ENCODE measurements around the gene PGS1.

Gene PGS1

DNA sequence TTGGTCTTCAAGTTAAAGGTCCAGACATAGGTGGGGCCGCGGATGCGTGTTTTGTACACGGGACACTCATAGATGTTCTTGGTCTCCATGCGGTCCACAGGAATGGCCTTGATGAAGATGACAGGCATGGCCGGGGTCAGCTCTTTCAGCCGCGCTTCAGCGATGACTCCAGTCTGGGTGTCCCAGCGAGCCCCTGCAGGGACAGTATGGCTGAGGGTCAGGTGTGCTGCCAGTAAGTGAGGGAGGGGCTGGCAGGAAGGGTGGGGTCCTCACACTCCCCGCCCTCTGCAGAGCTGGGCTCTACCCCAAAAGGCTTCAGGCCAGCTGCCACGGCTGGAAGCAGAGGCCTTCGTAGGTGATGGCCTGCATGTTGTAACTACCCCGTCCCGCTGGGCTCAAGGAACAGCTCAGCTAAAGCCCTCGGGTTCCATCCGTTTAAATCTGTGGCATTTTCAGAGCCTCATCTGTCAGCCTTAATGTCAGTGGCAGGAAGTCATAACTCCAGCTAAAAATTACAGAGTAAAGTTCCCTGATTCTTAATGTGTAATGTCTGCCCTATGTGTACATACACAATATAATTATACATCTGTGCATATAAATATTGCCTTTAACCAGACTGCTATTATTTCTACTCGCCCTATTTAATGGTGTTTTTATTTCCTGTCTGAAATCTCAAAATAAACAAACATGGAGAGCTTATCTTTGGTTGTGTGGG, 45.7 kb downstream of the PGS1 start:
- Histone ChIP-seq H3K27ac (peak overlapping the region; percentile 34), H3K4me3 (ENCODE audit: low read depth in 1 of 2, low read length in 1 of 2) (no peak overlapping the region), H3K4me1 (ENCODE audit: control insufficient read depth in 1 of 2, insufficient read depth in 1 of 2, low read depth in 1 of 2, low read length in 1 of 2) (peaks cover 47 to 57% of the 10 kb centered on the region in 2 experiments), H3K36me3 (peaks cover 100% of the 10 kb centered on the region), H3K27me3 (no peaks in the 10 kb centered on the region), H3K9me3 (no peaks in the 10 kb centered on the region)
- TF ChIP-seq, protein P1, sequence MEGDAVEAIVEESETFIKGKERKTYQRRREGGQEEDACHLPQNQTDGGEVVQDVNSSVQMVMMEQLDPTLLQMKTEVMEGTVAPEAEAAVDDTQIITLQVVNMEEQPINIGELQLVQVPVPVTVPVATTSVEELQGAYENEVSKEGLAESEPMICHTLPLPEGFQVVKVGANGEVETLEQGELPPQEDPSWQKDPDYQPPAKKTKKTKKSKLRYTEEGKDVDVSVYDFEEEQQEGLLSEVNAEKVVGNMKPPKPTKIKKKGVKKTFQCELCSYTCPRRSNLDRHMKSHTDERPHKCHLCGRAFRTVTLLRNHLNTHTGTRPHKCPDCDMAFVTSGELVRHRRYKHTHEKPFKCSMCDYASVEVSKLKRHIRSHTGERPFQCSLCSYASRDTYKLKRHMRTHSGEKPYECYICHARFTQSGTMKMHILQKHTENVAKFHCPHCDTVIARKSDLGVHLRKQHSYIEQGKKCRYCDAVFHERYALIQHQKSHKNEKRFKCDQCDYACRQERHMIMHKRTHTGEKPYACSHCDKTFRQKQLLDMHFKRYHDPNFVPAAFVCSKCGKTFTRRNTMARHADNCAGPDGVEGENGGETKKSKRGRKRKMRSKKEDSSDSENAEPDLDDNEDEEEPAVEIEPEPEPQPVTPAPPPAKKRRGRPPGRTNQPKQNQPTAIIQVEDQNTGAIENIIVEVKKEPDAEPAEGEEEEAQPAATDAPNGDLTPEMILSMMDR (IDR thresholded peaks at IDR 0.05) = no peak

DNA sequence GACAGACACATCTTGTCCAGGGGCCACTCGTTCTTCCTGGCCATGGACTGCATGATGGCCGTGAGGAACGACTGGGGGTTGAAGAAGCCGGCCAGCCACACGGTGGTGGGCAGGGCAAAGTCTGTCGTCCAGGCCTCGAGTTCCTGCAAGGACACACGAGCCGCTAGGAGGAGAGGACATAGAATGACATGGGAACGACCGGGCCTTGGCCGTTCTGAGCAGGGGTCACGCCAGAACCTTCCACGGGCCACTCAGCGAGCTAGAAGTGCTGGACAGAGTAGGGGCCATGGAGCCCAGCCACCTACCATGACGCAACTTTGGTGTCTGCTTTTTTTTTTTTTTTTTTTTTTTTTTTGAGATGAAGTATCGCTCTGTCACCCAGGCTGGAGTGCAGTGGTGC, 47.0 kb downstream of the PGS1 start:
- Histone ChIP-seq H3K36me3 (peaks cover 100% of the 10 kb centered on the region), H3K27me3 (no peaks in the 10 kb centered on the region)

GRCh38 chr17:78426293-78426879, 47.9 kb downstream of the PGS1 start:
- Histone ChIP-seq H3K27me3 (no peaks in the 10 kb centered on the region), H3K27ac (peak overlapping the region; percentile 55), H3K4me3 (ENCODE audit: low read depth in 1 of 2, low read length in 1 of 2) (no peak overlapping the region), H3K36me3 (peaks cover 98% of the 10 kb centered on the region), H3K9me3 (no peaks in the 10 kb centered on the region), H3K4me1 (ENCODE audit: control insufficient read depth in 1 of 2, insufficient read depth in 1 of 2, low read depth in 1 of 2, low read length in 1 of 2) (peaks cover 24 to 34% of the 10 kb centered on the region in 2 experiments)
- TF ChIP-seq, protein P1 (IDR thresholded peaks at IDR 0.05) = no peak

More for the DNA sequence above, 47.0 kb downstream of the PGS1 start:
- Histone ChIP-seq H3K4me1 (ENCODE audit: control insufficient read depth in 1 of 2, insufficient read depth in 1 of 2, low read depth in 1 of 2, low read length in 1 of 2) (peaks cover 34 to 44% of the 10 kb centered on the region in 2 experiments), H3K9me3 (no peaks in the 10 kb centered on the region), H3K4me3 (ENCODE audit: low read depth in 1 of 2, low read length in 1 of 2) (no peak overlapping the region), H3K27ac (peak overlapping the region; percentile 55)
- TF ChIP-seq, protein P1 (IDR thresholded peaks at IDR 0.05) = no peak

DNA sequence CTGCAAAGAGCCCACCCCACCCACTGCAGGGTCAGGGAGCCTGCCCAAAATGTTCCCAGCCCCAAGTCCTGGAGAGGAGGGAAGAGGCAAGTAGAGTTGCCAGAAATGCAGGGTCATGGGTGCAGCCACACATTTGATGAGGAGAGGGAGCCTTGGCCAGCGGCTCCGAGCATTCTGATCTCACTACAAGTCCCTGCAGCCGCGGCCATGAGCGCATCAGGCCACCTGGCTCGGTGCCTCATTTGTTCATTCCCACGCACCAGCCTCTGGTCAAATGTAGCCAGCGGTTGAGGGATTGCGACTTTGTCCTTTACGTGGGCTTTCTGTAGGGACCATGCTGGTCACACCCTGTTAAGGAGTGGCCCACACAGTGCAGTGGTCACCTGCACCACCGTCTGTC, 48.7 kb downstream of the PGS1 start:
- no peaks in the 10 kb centered on the region for H3K9me3 ChIP-seq
- no peak overlapping the region for H3K27ac ChIP-seq
- H3K27me3 ChIP-seq = no peaks in the 10 kb centered on the region
- TF ChIP-seq, protein P1 (IDR thresholded peaks at IDR 0.05) = no peak
- peaks cover 96% of the 10 kb centered on the region for H3K36me3 ChIP-seq
- peaks cover 17 to 26% of the 10 kb centered on the region in 2 experiments for H3K4me1 ChIP-seq (ENCODE audit: control insufficient read depth in 1 of 2, insufficient read depth in 1 of 2, low read depth in 1 of 2, low read length in 1 of 2)
- H3K4me3 ChIP-seq (ENCODE audit: low read depth in 1 of 2, low read length in 1 of 2) = no peak overlapping the region

- no peak overlapping the region for H3K27ac ChIP-seq
- TF ChIP-seq, protein P1 (IDR thresholded peaks at IDR 0.05) = no peak
- H3K27me3 ChIP-seq = no peaks in the 10 kb centered on the region
- no peak overlapping the region for H3K4me3 ChIP-seq (ENCODE audit: low read depth in 1 of 2, low read length in 1 of 2)
- no peaks in the 10 kb centered on the region for H3K9me3 ChIP-seq
- peaks cover 86% of the 10 kb centered on the region for H3K36me3 ChIP-seq
- H3K4me1 ChIP-seq (ENCODE audit: control insufficient read depth in 1 of 2, insufficient read depth in 1 of 2, low read depth in 1 of 2, low read length in 1 of 2) = peaks cover 12 to 17% of the 10 kb centered on the region in 2 experiments
These were observed 49.7 kb downstream of the PGS1 start for GRCh38 chr17:78428025-78428575.
